ENCODE results near the gene IRF2BP2.

Gene IRF2BP2

DNA sequence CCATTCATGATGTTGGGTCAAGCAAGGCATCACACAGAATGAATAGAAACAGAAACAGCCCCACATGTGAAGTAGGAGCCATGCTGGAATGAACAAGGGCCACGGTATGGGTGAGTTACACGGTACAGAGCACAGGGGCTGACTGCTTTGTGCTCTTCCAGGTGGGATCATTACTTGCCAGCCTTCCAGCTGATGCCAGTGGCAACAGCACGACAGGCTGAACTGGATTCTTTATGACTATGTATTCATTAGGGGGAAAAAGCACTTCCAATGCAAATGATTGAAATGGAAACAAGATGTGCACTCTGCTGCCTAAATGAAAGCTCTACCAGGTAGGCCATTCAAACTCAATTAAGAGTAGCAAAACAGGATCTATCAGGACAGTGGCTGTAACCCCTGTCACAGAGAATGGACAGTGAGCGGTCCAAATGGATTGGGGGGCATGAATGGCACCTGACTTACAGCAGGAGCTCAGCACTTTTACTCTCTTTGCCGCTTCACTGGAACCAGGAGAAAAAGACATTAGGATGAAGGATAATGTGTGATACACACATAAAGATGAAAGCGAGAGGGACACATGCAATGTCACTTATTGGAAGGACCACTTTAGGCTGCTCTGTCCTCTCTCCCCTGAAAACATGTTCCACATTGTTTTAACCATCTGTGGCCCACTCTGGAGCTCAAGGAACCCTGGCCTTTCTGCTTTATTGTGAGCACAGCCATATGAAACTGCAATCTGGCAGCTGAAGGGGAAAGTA, 23.4 kb upstream of the IRF2BP2 start:
- no peak for DNase-seq

DNA sequence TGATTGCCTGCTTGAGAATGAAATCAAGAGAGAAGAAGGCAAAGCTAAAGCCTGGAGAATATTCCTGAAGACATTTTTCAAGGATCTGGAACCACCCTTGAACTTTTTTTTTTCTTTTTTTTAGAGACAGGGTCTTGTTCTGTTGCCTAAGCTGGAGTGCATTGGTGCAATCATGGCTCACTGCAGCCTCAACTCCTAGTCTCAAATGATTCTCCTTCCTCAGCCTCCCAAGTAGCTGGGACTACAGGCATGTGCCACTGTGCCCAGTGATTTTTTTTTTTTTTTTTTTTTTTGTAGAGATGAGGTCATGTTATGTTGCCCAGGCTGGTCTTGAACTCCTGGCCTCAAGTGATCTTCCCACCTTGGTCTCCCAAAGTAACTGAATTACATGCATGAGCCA, 22.2 kb upstream of the IRF2BP2 start:
- DNase-seq = no peak

DNA sequence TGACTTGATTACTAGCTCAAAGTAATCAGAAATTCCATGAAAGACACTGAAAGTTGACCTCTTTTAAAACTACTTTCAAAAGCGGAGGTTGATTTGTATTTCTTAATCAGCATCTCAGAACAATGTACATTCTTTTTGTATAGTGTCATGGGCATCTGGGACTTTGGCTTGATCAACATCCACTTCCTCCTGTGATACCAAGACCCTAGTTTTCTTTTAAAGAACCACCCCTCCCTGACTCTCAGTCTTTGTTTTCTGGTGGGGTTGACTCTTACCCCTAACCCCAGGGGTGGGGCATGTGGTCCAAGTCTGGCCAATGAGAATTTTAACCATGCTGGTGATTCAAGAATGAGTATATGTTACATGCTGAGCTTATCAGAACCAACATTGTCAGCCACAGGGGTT, 21.7 kb upstream of the IRF2BP2 start:
- DNase-seq = no peak

DNA sequence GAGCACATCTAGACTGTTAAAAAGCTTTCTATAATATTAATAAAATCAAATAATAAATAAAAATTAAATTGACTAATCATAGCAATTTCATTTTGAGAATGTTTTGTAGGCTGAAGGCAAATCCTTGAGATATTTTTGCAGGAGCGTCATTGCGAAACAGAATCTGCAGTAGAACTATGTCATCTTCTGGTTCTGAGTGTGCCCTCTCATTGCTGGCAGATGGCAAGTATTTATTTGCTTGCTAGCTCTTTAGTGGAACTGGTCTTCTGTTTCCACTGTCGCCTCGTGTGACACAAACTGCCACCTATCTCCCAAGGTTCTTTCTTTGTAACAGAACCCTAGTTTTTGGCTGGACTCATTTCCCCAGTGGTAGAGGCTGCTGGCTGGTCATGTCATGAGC, 19.0 kb upstream of the IRF2BP2 start:
- DNase-seq = no peak

DNA sequence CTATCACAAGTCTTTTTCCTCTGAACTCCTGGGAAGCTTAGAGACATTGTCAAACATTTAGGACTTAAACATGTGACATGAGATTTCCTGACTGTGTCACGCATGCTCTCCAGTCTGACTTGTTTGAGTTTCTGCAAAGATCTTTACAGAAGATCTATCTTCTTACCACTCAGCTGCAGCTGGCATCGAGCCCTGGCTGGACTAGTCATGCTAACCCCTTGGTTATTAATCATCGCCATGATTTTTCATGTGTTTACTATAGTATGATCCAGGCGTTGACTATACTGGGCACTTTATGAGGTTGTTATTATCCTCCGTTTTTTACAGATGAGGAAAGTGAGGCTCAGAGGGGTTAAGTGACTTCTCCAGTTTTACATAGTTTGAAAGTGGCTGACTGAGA, 18.1 kb upstream of the IRF2BP2 start:
- DNase-seq = no peak

DNA sequence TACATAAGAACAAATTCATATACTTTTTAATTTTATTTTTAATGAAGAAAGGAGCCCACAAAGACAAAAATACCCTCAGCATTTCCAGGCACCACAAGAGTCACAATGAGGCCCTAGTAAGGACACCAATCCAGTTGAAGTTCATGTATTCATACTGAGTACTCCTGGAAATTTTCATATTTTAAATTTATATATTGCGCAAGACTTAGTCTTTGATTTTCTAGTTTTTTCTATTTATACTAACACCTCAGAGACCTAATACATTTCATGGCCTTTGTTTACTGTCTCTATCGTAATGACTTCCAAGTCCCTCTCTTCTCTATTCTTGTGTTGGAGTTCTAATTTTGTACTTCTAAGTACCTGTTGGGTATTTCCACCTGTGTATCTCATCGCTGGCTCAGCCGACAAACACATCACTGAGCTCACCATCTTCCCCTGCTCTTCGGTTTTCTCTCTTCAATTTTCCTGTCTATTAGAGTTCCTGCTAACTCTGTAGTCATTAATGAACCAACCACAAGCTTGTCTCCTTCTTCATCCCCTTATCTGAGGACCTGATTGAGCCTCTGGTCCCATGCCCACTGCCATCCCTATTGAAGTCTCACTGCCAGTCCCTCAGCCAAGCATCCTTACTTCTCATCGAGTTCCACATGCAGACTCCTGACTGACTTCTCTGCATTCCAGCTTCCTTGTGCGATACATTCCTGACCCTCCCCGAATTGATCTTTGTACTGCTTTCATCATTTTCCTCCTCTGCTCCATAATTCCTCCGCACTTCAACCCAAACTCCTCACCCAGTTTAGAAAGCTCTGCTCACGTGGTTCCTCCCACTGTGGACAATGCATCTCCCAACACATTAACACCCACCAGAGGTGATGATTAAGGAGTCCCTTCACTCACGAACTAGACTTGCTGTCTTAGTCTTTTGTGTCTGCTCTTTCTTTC, 17.3 kb upstream of the IRF2BP2 start:
- no peak for DNase-seq

DNA sequence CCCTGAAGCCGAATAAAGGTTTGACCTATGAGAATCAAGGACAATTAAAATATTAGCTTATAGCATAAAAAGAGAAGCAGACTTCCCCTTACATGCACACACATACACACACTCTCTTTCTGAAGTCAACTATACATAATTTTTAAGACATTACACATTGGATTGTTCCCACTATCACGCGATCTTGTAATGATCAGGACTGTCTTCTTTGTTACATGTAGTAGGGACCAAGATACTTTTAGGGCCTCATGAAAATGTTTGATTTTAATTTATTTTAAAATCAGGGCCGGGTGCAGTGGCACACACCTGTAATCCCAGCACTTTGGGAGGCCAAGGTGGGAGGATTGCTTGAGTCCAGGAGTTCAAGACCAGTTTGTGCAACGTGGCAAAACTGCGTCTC, 16.4 kb upstream of the IRF2BP2 start:
- DNase-seq = no peak

DNA sequence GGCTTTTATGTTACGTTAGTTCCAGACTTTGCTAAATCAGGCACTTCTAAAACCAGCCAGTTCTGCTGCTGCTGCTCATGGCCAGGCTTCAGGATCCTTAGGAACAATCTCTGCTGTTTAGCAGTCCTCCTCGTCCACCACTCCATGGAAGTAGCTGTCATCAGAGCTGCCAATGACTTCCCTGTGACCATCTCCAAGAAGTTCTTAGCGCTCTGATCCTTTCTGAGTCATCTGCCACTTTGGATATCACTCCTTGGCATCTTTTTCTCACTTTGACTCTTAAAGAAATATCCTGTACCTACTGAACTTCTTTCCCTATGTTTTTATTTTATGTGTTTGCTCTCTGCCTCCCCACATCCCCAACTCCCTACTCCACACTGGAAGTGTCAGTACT, 14.7 kb upstream of the IRF2BP2 start:
- no peak for DNase-seq

DNA sequence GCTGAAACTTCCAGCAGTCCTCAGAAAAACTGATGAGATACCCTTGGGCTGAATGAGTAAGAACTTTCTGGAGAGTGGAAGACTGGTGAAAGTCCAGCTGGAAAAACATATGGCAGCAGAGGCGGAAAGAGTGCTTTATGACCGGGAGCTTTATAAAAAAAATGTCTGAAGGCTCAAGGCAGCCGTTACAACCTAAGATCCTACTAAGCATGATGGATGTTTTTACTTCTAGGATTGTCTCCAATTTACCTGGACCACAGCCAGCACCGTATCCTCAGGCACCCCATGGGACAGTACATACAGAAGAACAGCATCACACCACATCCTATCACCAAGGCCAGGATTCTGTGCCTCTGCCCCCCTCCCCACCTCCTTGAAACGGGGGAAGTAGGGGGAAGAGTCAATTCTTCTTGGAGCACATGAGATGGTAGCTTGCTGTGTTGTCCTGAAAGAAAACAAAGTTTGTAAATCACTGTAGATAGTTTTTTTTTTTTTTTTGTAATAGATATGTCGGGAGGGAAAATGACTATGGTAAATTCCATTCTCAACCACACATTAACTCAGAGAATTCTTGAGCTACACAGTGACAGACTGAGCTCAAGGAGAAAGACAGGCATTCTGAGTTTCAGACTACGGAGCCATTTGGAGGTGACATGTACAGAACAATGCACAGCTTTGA, 11.8 kb upstream of the IRF2BP2 start:
- DNase-seq = no peak

DNA sequence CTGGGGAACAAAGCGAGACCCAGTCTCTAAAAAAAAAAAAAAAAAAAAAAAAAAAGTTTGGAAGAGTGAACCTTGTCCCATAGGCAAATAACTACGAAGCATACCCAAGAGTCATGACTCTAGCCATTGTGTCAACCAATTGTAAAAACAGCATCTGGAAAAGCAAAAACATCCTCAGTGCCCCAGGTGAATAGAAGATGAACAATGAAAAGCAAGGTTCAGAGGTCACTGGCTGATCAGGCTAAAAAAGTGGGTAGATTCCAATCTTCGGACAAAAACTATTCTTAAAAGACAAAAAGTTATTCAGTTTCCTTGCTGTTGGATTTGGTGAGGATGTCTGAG, 11.1 kb upstream of the IRF2BP2 start:
- DNase-seq = no peak

DNA sequence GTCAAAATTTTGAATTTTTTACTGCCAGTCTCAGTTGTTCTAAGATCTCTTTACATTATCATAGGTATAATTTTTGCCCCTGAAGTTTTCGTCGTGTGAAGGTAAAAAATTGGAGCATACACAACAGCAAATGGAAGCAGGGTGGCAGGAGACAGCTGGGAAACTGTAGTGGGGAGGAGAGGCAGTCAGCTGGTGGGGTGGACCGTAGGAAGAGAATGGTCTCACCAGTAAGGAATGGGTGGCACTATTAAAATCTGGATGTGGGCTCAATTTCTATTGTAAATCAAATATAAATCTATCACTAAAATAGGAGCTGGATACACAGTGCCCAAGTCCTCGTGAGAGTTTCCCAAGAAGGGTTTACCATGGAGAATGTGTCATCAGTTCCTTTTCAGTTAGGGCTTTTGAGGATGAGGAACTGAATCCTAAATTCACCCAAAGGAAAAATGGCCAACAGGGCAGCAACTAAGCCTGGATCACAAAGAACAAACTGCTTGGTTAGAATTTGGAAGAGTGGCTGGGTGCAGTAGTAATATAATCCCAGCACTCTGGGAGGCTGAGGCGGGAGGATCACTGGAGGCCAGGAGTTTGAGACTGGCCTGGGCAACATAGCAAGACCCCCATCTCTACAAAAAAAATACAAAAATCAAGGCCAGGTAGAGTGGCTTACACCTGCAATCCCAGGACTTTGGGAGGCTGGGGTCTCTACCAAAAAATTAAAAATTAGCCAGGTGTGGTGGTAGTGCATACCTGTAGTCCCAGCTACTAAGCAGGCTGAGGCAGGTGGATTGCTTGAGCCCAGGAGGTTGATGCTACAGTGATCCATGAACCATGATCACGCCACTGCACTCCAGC, 10.5 kb upstream of the IRF2BP2 start:
- no peak for DNase-seq

DNA sequence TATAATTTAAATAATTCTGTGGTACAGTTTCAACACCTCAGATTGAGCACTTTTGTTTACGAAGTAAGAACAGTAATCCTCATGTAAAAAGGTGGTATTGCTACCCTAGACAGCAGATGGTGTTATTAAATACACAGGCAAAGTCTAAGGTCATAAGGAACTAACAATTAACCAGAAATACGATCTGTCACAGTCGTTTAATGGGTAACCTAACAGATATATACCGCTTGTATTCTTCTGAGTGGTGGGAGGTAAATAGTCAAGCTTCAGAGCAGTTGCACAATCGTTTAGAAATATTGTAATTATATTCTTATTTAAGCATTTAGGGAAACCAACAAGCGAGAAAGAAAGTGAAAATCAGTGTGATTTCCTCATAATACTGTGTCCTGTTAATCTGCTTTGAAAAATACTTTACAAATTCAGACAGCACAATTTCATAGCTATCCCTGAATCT, 9.8 kb upstream of the IRF2BP2 start:
- DNase-seq = no peak

DNA sequence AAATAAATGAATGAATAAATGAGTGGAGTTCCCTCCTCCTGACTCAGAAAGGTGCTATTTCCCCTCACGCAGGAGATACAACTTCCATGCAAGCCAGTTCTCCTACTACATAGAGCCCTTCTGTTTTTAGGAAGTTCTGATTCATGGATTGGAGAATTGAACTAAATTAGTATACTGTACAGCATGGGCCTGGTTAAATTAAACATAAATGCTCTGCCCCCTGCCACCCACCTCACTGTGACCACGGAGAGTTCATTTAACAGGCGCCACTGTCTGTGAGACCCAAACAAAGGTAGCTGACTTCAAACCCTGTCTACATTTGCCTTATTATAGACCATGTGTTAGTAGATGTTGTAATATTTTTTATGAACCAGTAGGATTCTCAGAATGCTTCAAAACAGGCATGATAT, 9.1 kb upstream of the IRF2BP2 start:
- DNase-seq = no peak

DNA sequence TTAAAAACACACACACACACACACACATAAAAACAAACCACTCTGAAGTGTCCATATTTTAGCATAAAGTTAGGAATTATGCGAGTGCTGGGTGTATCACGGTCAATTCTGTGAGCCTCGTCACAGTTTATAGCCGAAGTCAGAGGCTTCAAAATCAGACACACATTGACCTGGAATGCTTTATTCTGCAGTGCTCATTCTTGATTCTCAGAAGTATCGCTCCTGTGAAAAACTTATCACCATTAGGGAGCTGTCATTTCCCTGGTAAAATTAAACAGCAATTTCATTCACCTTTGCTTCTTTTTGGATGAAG, 8.7 kb upstream of the IRF2BP2 start:
- no peak for DNase-seq

DNA sequence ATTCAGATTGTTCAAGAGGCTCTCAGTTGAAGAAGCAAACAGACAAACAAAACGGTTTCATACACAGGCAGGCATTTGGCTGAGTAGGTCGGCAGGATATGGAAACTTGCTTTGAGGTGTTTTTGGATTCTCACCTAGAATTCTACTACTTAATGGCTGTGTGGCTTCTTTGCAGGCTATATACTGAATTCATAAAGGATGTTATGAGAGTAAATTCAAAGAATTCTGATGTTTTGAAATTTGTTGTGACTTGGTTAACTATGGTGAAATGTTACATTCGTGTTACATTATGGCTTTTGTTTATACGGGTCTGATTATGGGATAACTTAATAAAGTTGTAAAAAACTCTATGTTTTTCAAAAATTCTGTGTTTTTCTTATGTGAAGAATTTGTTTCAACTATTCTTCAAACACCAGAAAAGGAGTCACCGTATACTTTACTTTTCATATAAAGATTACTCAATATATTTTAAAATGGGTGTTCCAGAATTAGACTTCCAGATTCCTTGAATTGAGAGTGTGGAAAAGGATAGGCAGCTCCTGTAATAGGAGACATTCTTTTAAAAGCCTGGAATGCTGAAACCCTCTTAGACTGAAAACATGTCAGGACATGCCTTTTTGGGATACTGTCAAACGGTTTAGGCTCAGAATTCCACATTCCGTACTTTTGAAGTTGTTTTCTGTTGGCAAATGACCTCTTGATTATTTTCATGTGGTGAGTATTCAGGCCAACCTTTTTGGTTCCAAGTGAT, 8.2 kb upstream of the IRF2BP2 start:
- no peak for DNase-seq

DNA sequence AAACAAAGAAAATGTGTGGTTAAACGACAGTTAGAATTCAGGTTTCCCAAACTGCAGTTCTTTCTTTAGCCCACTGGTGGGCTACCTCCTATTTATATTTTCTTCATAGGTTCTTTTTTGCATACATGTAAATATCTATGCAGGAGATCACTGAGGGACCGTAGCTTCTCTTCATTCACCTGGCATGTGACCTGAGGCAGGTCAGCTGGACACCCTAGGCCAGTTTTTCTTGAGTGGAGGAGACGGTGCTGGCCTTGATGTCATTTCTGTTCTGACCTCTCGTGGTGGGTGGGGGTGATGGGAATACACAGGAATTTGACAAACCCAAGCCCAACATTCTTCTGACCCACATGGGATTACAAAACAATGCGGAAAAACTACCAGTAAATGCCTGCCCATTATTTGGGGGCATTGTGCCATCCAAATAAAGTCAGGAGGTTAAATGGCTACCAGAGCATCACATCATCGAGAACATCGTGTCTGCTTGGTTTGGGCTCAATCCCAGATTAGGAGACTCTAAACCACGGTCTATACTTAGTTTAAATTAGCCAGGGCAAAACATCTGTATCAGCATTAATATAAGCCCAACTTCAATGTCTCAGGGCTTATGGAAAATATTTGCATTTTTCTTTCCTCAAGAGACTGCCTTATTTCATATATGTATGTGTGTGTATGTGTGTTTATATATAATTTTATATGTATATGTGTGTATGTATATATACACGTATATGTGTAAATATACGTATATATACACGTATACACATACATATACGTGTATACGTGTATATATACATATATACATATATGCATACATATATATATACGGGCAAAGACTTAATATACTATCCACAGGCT, 7.4 kb upstream of the IRF2BP2 start:
- DNase-seq = no peak

DNA sequence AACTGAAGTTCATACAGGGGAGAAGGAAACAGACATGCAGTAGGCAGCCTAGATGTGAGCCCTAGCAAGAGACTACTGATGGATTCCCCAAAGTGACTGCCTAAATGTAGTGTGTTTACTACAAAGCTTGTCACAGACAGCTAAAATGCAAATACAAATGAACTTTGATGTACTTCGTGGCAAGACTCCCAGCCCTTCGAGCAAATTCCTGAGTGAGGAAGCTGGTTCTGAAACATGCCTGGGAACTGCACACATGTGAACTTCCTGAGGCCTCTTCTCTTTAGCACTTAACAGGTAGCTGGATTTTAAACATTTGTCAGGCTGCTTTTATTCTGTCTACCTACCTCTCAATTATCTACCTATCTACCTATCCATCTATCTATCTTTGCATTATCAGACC, 6.7 kb upstream of the IRF2BP2 start:
- DNase-seq = no peak

DNA sequence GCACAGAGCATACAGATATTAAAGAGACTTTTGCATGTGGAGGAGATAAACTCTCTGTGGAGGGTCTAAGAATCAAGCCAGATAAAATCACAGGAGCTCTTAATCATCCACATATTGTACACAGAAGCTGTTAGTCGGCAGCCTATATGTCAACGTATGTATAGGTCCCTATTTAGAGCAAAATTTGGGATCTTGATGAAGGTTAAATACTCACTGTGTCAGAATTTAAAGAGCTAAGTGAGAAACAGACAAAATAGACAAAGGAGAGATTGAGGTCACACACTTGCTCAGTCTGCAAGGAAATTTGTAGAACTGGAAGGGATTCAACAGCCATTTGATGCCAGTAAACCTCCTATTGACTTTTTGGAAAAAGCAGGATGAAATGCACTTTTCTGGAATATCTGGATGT, 4.1 kb upstream of the IRF2BP2 start:
- DNase-seq = no peak

DNA sequence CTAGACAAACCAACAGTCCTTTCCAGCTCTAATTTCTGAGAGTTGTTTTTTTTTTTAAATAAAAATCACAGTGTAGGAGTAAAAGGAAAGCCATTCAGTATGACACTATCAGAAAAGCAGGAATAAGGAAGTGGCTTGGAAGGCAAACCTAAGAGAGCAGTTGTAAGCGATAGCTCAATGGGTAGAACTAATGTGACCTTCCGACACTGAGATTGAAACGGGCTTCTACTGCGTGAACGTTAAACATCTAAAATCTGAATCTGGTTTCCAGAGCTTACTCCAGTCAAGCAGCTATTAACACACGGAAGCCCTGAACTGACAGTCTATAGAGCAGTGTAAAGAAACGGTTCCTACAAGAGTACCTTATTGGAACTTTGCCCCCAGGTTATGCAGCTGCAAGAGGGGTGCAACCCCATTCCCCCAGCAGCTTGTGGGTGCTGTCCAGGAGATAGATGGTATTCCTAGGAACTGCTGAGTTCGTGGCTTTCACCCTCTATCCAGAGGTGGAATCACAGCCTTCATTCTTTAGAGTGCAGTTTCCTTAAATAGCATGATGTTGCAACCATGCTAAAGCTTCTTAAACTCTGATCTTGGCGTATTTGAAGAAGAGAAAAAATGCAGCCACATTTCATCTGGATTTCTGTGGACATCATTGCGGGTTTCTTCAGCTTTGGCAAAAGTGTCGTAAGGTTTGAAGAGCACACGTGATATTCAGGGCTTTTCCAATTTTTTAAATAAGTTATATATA, 3.3 kb upstream of the IRF2BP2 start:
- peak; percentile 81 to 85 for DNase-seq

DNA sequence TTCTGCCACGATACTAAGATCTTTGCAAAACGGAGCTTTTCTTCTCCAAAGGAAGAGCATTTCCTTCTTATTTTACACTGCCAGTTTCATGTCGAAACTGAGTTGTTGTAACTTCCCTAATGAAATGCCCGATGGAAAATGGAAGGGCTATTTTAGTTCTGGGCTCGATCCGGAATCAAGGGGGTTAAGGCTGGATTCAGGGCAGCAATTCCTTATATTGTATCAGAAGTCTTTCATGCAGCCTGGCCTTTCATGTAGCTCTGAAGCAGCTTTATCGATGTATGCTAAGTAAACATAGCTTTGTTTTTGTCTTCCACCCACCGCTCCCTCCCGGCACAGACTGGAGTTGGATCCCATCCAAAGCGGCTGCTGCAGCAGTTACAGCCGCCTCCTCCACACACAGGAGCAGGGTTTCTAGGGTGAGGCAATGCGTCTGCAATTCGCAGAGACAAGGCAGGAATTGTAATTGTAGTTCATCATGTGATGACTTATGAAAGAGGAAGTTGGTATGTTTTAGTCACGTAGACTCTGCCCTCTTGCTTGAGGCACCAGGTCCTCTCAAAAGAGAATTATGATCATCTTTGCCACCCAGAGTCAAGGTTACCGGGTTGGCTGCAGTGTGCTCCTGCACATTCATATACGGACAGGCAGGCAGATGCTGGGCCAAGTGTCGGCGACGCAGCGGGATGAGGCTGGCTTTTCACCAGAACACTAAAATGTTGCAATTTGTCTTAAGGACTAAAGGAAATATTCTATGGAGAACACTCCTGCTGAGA, 2.6 kb upstream of the IRF2BP2 start:
- DNase-seq = peak; percentile 99

Measured in AML-193 (cell line).